Stimulated activated naive CD4-positive, alpha-beta T cell (primary cell): Measurements from ENCODE around the gene TUBA3C.

Experiments used
- DNase-seq, 6 experiments: peaks; one replicate each; lab custom pipeline; 2025; lab: John Stamatoyannopoulos, UW

Gene TUBA3C

DNA sequence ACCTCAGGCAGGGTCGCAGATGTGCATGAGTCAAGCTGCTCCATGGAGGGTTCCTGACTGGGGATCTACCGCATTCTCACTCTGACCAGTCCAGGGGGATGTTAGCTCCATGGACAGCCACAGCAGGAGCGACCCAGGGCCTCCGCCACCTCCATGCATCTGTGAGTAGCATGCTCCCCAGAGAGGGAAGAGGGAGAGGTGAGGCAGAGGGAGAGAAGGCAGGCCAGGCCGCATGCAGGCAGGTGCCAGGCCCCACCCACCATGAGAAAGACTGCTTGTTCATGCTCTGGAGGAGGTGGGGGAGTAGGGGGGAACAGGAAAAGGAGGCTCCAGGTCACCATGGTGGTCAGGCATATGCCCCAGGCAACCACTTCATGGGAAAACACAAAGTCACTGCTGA is 20.3 kb downstream of the TUBA3C start:
- no peak for DNase-seq

- DNase-seq: no peak
Observed at GRCh38 chr13:19159761-19160420, 21.7 kb downstream of the TUBA3C start.

- no peak for DNase-seq
Observed at GRCh38 chr13:19159181-19159580, 22.4 kb downstream of the TUBA3C start.

DNA sequence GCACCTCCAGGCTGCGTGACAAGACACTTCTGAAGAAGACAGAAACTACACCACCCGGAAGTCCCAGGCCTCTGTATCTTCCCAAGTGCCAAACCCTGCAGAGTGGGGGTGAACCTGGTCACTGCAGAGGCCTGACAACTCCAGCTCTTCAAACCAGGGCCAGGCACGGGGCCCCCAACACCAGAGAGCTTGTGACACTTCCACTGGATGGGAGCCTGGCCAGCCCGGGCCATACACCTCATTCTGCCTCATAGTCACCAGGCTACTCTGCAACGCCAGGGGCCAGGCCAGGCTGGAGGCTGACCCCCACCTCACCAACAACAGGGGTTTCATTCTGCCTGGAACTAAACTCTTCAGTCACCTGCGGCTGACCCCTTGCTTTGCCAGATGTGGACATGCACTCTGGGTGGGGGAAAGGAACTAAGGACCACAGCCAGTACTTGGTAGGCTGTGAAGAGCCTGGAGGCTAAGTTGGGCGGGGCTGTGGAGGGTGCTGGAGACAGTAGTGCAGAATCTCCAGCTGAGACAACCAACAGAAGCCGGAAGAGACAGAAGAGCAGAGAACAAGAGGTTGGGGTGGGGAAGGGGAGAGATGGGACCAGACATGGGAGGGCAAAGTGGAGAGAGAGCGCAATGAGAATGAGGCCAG is 23.0 kb downstream of the TUBA3C start:
- DNase-seq: no peak

DNA sequence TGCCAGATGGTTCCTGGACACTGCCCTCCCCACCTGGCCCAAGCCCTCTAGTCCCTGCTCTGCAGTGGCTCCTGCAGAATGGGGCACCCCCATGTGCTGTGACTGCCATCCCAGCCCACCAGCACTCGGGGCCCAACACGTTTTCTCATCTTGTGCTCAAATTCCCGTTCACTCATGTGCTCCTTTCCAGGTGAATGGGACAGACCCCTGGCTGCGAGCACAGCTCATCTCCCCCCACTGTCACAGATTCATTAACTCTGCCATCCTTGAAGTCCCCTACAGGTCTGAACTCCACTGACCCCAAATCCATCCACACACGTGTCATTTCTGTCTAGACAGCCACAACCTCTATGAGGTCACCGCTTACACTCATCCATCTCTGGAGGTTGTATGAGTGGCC is 23.6 kb downstream of the TUBA3C start:
- no peak for DNase-seq

DNA sequence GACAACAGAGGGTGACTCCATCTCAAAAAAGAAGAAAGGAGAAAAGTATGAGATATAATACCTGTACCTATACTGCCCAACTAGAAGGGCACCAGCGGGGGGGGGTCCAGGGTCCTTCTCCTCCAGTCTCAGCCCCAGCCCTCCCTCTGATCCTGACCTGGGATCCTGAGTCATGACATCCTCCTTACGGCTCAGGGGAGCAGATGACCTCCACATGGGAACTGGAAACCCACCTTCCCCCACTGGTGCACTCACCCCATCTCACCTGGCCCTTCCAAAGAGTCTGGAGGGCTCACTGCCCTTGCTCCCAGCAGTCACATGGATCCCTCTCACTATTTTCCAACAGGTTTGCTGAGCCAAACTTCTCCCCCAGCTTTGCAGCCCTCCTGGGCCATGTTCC is 24.2 kb downstream of the TUBA3C start:
- no peak for DNase-seq

- no peak for DNase-seq
Observed at GRCh38 chr13:19156013-19156825, 25.4 kb downstream of the TUBA3C start.

DNA sequence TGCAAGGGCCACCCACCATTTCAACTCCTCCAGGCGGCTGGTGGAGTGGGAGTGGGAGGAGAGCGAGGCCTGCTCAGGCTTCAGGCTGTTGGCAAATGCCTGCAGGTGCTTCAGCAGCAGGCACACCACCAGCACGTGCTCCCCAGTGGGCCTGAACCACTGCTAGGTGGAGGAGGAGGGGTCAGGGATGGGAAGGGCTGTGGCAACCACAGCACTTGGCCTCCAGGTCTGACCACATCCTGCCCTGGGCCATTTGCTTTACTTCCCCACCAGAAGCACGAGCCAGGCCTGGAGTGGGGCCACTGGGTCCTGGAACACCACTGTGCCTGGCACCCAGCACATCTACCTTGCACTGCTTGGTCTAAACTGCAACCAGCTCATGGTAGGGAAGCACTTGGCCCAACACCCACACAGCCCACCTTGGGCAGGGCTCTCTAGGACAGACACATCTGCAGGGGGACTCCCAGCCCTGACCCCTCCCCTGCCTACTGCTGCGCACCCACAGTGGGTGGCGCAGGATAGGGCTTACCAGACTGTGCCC is 26.2 kb downstream of the TUBA3C start:
- no peak for DNase-seq

- no peak for DNase-seq
Observed at GRCh38 chr13:19154843-19155242, 26.8 kb downstream of the TUBA3C start.

- no peak for DNase-seq
Observed at GRCh38 chr13:19153782-19154450, 27.7 kb downstream of the TUBA3C start.

DNA sequence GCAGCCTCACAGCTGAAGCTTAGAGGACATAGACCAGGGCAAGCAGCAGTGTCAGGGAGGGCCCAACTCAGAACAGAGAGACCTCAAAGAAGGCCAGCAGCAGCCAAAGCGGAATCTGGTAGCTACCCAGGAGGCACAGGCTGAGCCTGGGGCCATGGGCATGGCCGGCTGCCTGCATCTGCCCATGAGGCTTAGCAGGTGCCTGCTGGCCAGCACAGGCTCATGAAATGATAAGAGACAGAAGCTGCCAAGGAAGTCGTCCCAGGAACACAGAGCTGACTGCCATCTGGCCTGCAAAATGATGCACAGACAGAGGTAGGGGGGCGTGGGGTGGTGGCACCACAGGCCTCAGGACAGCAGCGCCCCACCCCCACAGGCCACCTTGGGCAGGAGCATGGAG is 29.2 kb downstream of the TUBA3C start:
- DNase-seq: no peak

GRCh38 chr13:19151581-19152263 is 29.9 kb downstream of the TUBA3C start:
- no peak for DNase-seq

- no peak for DNase-seq
Observed at GRCh38 chr13:19150712-19151228, 30.9 kb downstream of the TUBA3C start.

- DNase-seq: no peak
Observed at GRCh38 chr13:19150226-19150625, 31.4 kb downstream of the TUBA3C start.

DNA sequence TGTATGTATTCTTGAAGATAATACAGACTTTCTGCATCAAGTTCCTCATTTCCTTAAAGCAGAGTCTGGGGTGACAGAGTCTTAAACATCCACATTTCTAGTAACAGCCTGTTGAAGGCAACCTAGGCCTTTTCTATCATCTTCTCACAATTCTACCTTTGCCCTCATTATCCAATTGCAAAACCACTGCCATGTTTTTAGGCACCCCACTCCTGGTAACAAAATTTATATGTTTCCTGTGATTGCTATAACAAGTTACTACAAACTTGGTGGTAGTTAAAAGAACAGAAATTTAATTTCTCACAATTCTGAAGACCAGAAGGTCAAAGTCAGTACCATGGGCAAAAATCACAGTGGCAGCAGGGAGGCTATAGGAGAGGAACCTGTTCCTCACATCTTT is 33.1 kb downstream of the TUBA3C start:
- DNase-seq: no peak
